ENCODE measurements around the gene JMJD6.

JMJD6 gene

GRCh38 chr17:76696763-76697701, 29.4 kb downstream of the JMJD6 start:
- DNase-seq = no peak

GRCh38 chr17:76695059-76695831, 31.2 kb downstream of the JMJD6 start:
- no peak for DNase-seq

GRCh38 chr17:76691379-76692191, 34.8 kb downstream of the JMJD6 start:
- DNase-seq = no peak

GRCh38 chr17:76690596-76691280, 35.7 kb downstream of the JMJD6 start:
- DNase-seq = no peak

GRCh38 chr17:76689859-76690258, 36.5 kb downstream of the JMJD6 start:
- DNase-seq = no peak

- DNase-seq = no peak
Observed at GRCh38 chr17:76688165-76688622, 38.2 kb downstream of the JMJD6 start.

- DNase-seq = peak; percentile 70
Observed at GRCh38 chr17:76687298-76688164, 38.9 kb downstream of the JMJD6 start.

GRCh38 chr17:76686538-76687297, 39.7 kb downstream of the JMJD6 start:
- no peak for DNase-seq

GRCh38 chr17:76685846-76686245, 40.6 kb downstream of the JMJD6 start:
- no peak for DNase-seq

- DNase-seq = no peak
Observed at GRCh38 chr17:76685366-76685765, 41.0 kb downstream of the JMJD6 start.

GRCh38 chr17:76684756-76685155, 41.6 kb downstream of the JMJD6 start:
- DNase-seq = no peak

GRCh38 chr17:76683921-76684745, 42.3 kb downstream of the JMJD6 start:
- DNase-seq = no peak

- DNase-seq = no peak
Observed at GRCh38 chr17:76683011-76683755, 43.2 kb downstream of the JMJD6 start.

- no peak for DNase-seq
Observed at GRCh38 chr17:76682296-76682695, 44.1 kb downstream of the JMJD6 start.

GRCh38 chr17:76681222-76682137, 44.9 kb downstream of the JMJD6 start:
- DNase-seq = no peak

GRCh38 chr17:76679239-76679638, 47.2 kb downstream of the JMJD6 start:
- DNase-seq = no peak

GRCh38 chr17:76678330-76678729, 48.1 kb downstream of the JMJD6 start:
- no peak for DNase-seq

- DNase-seq = no peak
Observed at GRCh38 chr17:76677406-76677805, 49.0 kb downstream of the JMJD6 start.

Data from right forelimb (tissue), 1 donor.